AG09319 (cell line): ENCODE results near the gene TM4SF4.
A peak's percentile ranks its signal among the peaks of the same experiment; 100 is the strongest.
"Not testable (repeated sequence)": the region's sequence is repeated elsewhere in the genome, so short reads cannot be mapped to it uniquely, and the experiment has no call there.

Source experiments
- DNase-seq: peaks from one replicate; pipeline ENCODE4 v3.0.0-alpha.2; 2010; ENCODE audit warnings: low read depth; ENCODE audit errors: extremely low read depth
- CTCF ChIP-seq: IDR thresholded peaks from 2 replicates; pipeline ENCODE4 v1.5.1; 2011; ENCODE audit warnings: low read depth, mild to moderate bottlenecking, inconsistent platforms, low read length, moderate library complexity

TM4SF4 gene

DNA sequence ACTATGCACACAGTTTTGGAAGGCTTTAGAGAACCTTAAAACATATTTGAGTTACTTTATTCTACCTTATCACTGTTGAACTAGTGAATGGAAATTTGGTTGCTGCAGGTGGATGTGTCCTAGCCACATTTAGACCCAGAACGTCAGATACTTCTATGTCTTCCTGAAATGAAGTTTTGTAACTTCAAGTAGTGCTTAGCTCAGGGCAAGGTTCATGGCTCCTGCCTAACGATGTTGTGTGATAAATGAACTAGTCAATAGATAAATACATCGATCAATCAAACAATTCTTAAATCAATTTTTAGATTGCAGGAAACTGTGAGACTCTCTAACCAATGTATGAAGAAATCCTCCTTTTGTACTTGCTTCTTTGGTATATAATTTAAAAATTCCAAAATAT lies 37.2 kb upstream of the TM4SF4 start:
- TF ChIP-seq CTCF = no peak
- DNase-seq = no peak

DNA sequence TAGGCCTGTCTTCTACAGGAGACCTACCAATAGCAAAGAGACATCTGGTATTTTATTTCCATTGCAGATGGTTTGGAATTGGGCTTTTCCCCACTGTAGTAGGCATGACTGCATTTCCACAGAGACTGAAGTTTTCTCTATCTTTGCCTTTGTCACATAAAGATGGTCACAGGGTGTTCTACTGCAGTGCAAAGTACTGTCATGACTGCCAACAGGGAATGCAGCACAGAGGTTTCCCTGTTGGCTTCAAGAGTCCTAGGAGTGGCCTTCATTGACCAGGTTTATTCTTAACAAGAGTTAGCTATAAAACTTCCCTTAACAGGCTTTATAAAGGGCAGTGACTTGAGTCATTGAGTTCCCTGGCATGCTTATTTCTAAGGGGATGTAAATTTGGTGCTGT lies 36.8 kb upstream of the TM4SF4 start:
- DNase-seq = no peak
- no peak for TF ChIP-seq CTCF

- TF ChIP-seq CTCF = no peak
- no peak for DNase-seq
Observed at GRCh38 chr3:149438981-149439380, 35.5 kb upstream of the TM4SF4 start.

DNA sequence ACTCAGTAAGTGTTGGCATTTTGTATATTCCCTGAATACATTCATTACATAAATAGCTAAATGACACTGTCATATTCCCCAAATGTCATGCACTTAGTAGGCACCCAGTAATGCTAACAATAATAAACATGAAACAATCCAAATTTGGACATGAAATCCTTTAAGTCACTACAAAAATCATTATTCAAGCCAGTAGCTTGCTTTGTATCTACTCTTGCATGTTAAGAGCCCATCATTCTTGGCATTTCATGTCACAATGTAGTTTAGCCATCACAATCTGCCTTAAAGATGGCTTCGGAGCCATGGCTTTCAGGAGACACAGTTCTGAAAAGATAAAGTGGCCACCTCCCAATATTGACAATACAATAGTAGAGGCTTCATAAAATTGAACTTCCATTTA lies 32.9 kb upstream of the TM4SF4 start:
- no peak for DNase-seq
- no peak for TF ChIP-seq CTCF

DNA sequence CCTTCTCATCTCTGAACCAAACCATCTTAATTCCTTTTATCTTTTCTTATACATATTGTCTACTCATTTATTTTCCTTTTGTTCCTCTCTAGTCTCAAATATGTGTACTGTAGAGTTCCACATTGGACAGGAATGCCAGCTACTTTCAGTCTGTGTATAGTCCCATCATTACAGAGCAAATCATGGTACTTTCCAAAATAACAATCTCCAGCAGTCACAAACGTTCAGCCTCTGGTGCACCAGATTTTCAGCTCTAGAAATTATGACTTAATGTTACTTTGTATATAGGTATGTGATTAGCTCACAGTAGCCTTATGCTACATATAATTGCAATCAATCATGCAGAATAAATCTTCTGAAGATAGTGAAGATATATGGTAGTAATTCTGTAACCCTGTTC lies 32.5 kb upstream of the TM4SF4 start:
- TF ChIP-seq CTCF = no peak
- DNase-seq = no peak

DNA sequence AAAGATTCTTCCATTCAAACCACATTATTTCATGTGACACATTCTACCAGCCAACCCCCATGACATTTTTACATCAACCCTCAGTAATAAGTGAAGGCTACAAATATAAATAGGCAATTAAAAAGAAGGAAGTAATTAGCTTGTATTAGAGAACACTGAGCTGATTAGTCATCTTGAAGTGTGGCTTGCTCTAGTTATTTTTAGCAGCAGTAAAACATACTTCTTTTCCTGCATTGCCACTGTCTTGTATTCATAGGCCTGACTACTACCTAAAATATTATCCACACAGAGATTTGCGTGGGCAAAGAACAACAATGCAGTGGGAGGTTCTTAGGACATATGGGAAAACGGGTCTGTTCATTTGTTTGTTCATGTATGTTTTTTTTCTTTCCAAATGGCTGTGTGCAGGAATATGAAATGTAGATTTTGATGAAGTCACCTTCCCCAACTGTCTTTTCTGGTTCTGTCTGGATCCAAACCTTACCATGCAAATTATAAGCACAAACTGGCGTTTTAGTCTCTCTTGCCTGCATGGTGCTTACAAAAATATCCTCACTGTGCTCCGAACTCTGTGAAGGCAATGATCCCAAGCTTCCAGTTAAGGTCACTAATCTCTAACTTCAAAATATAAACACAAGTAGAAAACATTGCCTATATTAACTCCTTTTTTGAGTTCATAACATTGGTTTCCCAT lies 31.5 kb upstream of the TM4SF4 start:
- TF ChIP-seq CTCF = no peak
- DNase-seq = peak; percentile 10

DNA sequence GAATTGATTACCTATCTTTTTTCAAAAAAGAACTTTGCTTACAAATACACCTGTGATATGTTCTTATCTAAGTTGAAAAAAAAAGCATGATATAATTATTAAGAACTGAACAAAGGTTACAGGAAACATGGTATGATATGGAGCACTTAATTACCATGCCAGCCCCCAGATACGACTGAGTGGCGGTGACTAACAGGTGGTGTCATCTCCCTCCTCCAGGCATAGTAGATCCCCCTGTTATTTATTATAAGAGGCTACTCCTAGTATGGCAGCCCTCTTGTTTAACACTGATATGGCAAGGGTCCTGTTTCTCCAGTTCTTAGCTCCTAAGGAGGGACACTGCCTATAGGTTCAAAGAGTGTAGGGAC lies 31.0 kb upstream of the TM4SF4 start:
- no peak for DNase-seq
- no peak for TF ChIP-seq CTCF

DNA sequence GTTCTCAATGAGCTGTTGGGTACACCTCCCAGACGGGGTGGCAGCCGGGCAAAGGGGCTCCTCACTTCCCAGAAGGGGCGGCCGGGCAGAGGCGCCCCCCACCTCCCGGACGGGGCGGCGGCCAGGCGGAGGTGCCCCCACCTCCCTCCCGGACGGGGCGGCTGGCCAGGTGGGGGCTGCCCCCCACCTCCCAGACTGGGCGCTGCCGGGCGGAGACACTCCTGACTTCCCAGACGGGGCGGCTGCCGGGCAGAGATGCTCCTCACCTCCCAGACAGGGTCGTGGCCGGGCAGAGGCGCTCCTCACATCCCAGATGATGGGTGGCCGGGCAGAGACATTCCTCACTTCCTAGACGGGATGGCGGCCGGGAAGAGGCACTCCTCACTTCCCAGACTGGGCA lies 29.6 kb upstream of the TM4SF4 start:
- not testable (repeated sequence) for DNase-seq
